NT2/D1 (cell line): ENCODE data around the gene PEBP1.

Experiments used
- SUZ12 ChIP-seq: IDR thresholded peaks from 2 replicates; pipeline ENCODE4 v1.6.1; 2011; ENCODE audit not compliant: insufficient read length, insufficient read depth; ENCODE audit errors: extremely low read depth
- YY1 ChIP-seq: IDR thresholded peaks from 2 replicates; pipeline ENCODE4 v1.6.1; 2011; ENCODE audit not compliant: insufficient read length, insufficient read depth

- TF ChIP-seq SUZ12 (no peak), YY1 (no peak)
Measured at GRCh38 chr12:118175823-118176447, 40.0 kb downstream of the PEBP1 start.
